A549 (cell line): Measurements from ENCODE around the gene ANKS1B. TPM values are rescaled to one million over a fixed set of nuclear protein-coding genes. Genes with fewer than 3 reads are reported as not detected.

ENCODE experiments used
- ATAC-seq, 2 experiments: fragments of 200-7000 bp in 1 of 2; fragments of >200 bp in 1 of 2; cut with Nextera tagmentation in 1 of 2; cut with Tn5 transposase in 1 of 2; 3 replicates each; pipeline versions ENCODE4 v1.8.0 to v1.9.1; 2018 to 2020; ENCODE audit warnings: mild to moderate bottlenecking in 1 of 2, moderate library complexity in 1 of 2
- CTCF ChIA-PET: fragments of 300-600 bp; sonication (Branson Sonifier 250); formaldehyde crosslinking; extraction: SDS; loops from one replicate; lab custom pipeline; 2021; ENCODE audit warnings: antibody characterized with exemption, inconsistent platforms; lab: Yijun Ruan, JAX
- POLR2A ChIA-PET: fragments of 350-600 bp; formaldehyde crosslinking; extraction: SDS; loops from one replicate; lab custom pipeline; 2021; ENCODE audit warnings: antibody characterized with exemption, inconsistent platforms; lab: Yijun Ruan, JAX
- DNase-seq, 2 experiments: peaks; one replicate each; pipeline versions ENCODE4 v3.0.0 to v3.0.0-alpha.2; 2011 to 2016; ENCODE audit warnings: low read depth in 1 of 2, low spot score in 1 of 2
- FAIRE-seq: peaks from 2 replicates; lab custom pipeline; 2011; peaks lifted over from hg19 to GRCh38; lab: Jason Lieb, UNC
- H3K27ac ChIP-seq, 2 experiments: fragments of >200 bp; sonication (Bioruptor Twin); formaldehyde crosslinking; 3 replicates each; pipeline ENCODE4 v1.5.1; 2016 to 2017
- H3K4me1 ChIP-seq: fragments of >200 bp; sonication (Bioruptor Twin); formaldehyde crosslinking; 3 replicates; pipeline ENCODE4 v1.6.1; 2016
- H3K4me2 ChIP-seq: fragments of >200 bp; sonication (Bioruptor Twin); formaldehyde crosslinking; 3 replicates; pipeline ENCODE4 v1.6.1; 2016
- H3K4me3 ChIP-seq: fragments of >200 bp; sonication (Bioruptor Twin); formaldehyde crosslinking; 3 replicates; pipeline ENCODE4 v1.5.1; 2016
- H3K9me3 ChIP-seq: fragments of >200 bp; sonication (Bioruptor Twin); formaldehyde crosslinking; 3 replicates; pipeline ENCODE4 v1.6.1; 2016
- ATOH8 ChIP-seq: fragments of 250-450 bp; sonication (Bioruptor Pico); IDR thresholded peaks from 2 replicates; pipeline ENCODE4 v1.5.0; 2020; ENCODE audit warnings: low read depth, mild to moderate bottlenecking, moderate library complexity
- CBX8 ChIP-seq: fragments of 200-600 bp; sonication (generic); IDR thresholded peaks from 2 replicates; pipeline ENCODE4 v1.6.1; 2016
- CHD2 ChIP-seq: fragments of 150-350 bp; IDR thresholded peaks from 2 replicates; pipeline ENCODE4 v1.6.1; 2014; ENCODE audit warnings: low read length; ENCODE audit not compliant: partially characterized antibody
- CHD4 ChIP-seq: fragments of 200-600 bp; sonication (generic); IDR thresholded peaks from 2 replicates; pipeline ENCODE4 v1.6.1; 2016; ENCODE audit warnings: antibody characterized with exemption, mild to moderate bottlenecking, borderline replicate concordance
- E2F6 ChIP-seq: IDR thresholded peaks from 2 replicates; pipeline ENCODE4 v1.6.1; 2012; ENCODE audit warnings: low read depth, borderline replicate concordance
- EHMT2 ChIP-seq: fragments of 200-600 bp; sonication (generic); IDR thresholded peaks from 2 replicates; pipeline ENCODE4 v1.6.1; 2016; ENCODE audit warnings: antibody characterized with exemption, low read depth, mild to moderate bottlenecking, moderate library complexity
- ELK1 ChIP-seq: fragments of 150-350 bp; IDR thresholded peaks from 2 replicates; pipeline ENCODE4 v1.6.1; 2014; ENCODE audit warnings: low read depth, mild to moderate bottlenecking, low read length
- ESRRA ChIP-seq: fragments of 150-350 bp; IDR thresholded peaks from 2 replicates; pipeline ENCODE4 v1.6.1; 2014; ENCODE audit warnings: mild to moderate bottlenecking, low read length, borderline replicate concordance
- FOSL2 ChIP-seq, 2 experiments: fragments of 450-650 bp in 1 of 2; fragments of >200 bp in 1 of 2; sonication (Bioruptor Twin) in 1 of 2; formaldehyde crosslinking; IDR thresholded peaks; 2 replicates each; pipeline versions ENCODE4 v1.5.0 to v1.6.1; 2016 to 2020; ENCODE audit warnings: mild to moderate bottlenecking in 1 of 2, moderate library complexity in 1 of 2
- FOXS1 ChIP-seq: fragments of 250-450 bp; sonication (Bioruptor Pico); IDR thresholded peaks from 2 replicates; pipeline ENCODE4 v1.5.0; 2020; ENCODE audit warnings: mild to moderate bottlenecking, moderate library complexity
- HOXB5 ChIP-seq: fragments of 250-450 bp; sonication (Bioruptor Pico); IDR thresholded peaks from 2 replicates; pipeline ENCODE4 v1.5.0; 2020; ENCODE audit warnings: mild to moderate bottlenecking, moderate library complexity
- KDM1A ChIP-seq: fragments of 200-600 bp; sonication (generic); IDR thresholded peaks from 2 replicates; pipeline ENCODE4 v1.6.1; 2016; ENCODE audit warnings: low read depth, mild to moderate bottlenecking
- MAX ChIP-seq: IDR thresholded peaks from 2 replicates; pipeline ENCODE4 v1.6.1; 2012
- MYC ChIP-seq: IDR thresholded peaks from 2 replicates; pipeline ENCODE4 v1.6.1; 2012; ENCODE audit warnings: mild to moderate bottlenecking, inconsistent platforms, low read length, improper control_type of control experiment, borderline replicate concordance
- NFE2L2 ChIP-seq: fragments of 150-350 bp; conservative IDR thresholded peaks from 2 replicates; pipeline ENCODE4 v1.6.1; 2014; ENCODE audit warnings: low read length
- NPAS2 ChIP-seq: fragments of 250-450 bp; sonication (Bioruptor Pico); IDR thresholded peaks from 2 replicates; pipeline ENCODE4 v1.8.0; 2022; ENCODE audit warnings: mild to moderate bottlenecking, moderate library complexity, borderline replicate concordance
- RAD21 ChIP-seq, 2 experiments: fragments of >200 bp in 1 of 2; sonication (Bioruptor Twin) in 1 of 2; formaldehyde crosslinking in 1 of 2; IDR thresholded peaks in 1 of 2; conservative IDR thresholded peaks in 1 of 2; 2 replicates in 1 of 2; 3 replicates in 1 of 2; pipeline ENCODE4 v1.6.1; 2012 to 2018; ENCODE audit warnings: inconsistent platforms in 1 of 2
- RARB ChIP-seq: fragments of 250-450 bp; sonication (Bioruptor Pico); IDR thresholded peaks from 2 replicates; pipeline ENCODE4 v1.8.0; 2021; ENCODE audit warnings: mild to moderate bottlenecking, moderate library complexity
- RNF2 ChIP-seq: fragments of 200-600 bp; sonication (generic); IDR thresholded peaks from 2 replicates; pipeline ENCODE4 v1.6.1; 2016; ENCODE audit warnings: low read depth, mild to moderate bottlenecking, antibody characterized with exemption, moderate library complexity, borderline replicate concordance
- USF2 ChIP-seq: fragments of 450-650 bp; IDR thresholded peaks from 2 replicates; pipeline ENCODE4 v1.6.1; 2014; ENCODE audit warnings: antibody characterized with exemption
- ZC3H11A ChIP-seq: fragments of 450-650 bp; IDR thresholded peaks from 2 replicates; pipeline ENCODE4 v1.6.1; 2014; ENCODE audit warnings: antibody characterized with exemption, mild to moderate bottlenecking
- ZNF302 ChIP-seq: fragments of 250-450 bp; sonication (Bioruptor Pico); IDR thresholded peaks from 2 replicates; pipeline ENCODE4 v1.9.0; 2021; ENCODE audit warnings: inconsistent platforms, mild to moderate bottlenecking, moderate library complexity
- ZSCAN20 ChIP-seq: fragments of 250-450 bp; sonication (Bioruptor Pico); IDR thresholded peaks from 2 replicates; pipeline ENCODE4 v1.8.0; 2022; ENCODE audit warnings: mild to moderate bottlenecking, moderate library complexity
- WGBS: methylation state at CpG from one replicate; pipeline ENCODE4 v1.1.6; 2017; ENCODE audit errors: missing lambda C conversion rate; 5-methylcytosine and 5-hydroxymethylcytosine counted together
- polyA plus RNA-seq, 4 experiments: library from polyadenylated mRNA; depleted of rRNA in 3 of 4; stranded (reverse); fragments of >200 nt; fragmentation: RNase III in 1 of 4; extraction: RNeasy Plus Mini Kit Qiagen cat#74134 plus additional on column Dnase treatment in 1 of 4; gene quantifications; 2 replicates in 3 of 4; 3 replicates in 1 of 4; pipeline ENCODE4 v1.2.3, GENCODE V29; 2011 to 2017

Gene ANKS1B
- polyA plus RNA-seq, 2 of the 4 experiments (the other 2 are of a cell fraction): 1.5 to 2.2 TPM

GRCh38 chr12:99898645-99899044 is 86.1 kb downstream of the ANKS1B start:
- no peak overlapping the region for H3K4me3 ChIP-seq
- WGBS: 75% methylated on average over 5 of the region's 5 CpGs
- FAIRE-seq: no peak
- H3K9me3 ChIP-seq: no peaks in the 10 kb centered on the region
- no peak overlapping the region for H3K4me2 ChIP-seq
- no peak for ATAC-seq
- H3K4me1 ChIP-seq: no peaks in the 10 kb centered on the region
- ChIA-PET POLR2A (no interaction called here), CTCF (no interaction called here)
- TF ChIP-seq CBX8: no peak
- TF ChIP-seq MAX: no peak
- TF ChIP-seq KDM1A: no peak
- no peak for TF ChIP-seq MYC
- TF ChIP-seq CHD4: no peak
- no peak for TF ChIP-seq NFE2L2
- TF ChIP-seq HOXB5 (CRISPR knock-in tag): no peak
- TF ChIP-seq FOSL2 (IDR thresholded peaks at IDR 0.05): no peak
- no peak for TF ChIP-seq FOSL2 (CRISPR knock-in tag; IDR thresholded peaks at IDR 0.05)
- no peak for TF ChIP-seq ESRRA
- TF ChIP-seq ELK1: no peak
- no peak for TF ChIP-seq RAD21 (conservative IDR thresholded peaks at IDR 0.05 in 1 of 2, IDR thresholded peaks at IDR 0.05 in 1 of 2)
- TF ChIP-seq ZSCAN20 (CRISPR knock-in tag): no peak
- no peak for TF ChIP-seq NPAS2 (CRISPR knock-in tag)
- no peak for TF ChIP-seq EHMT2
- no peak for TF ChIP-seq RNF2
- no peak for TF ChIP-seq E2F6
- TF ChIP-seq ZNF302 (CRISPR knock-in tag): no peak
- no peak for TF ChIP-seq ATOH8
- TF ChIP-seq RARB (CRISPR knock-in tag): no peak
- TF ChIP-seq FOXS1 (CRISPR knock-in tag): no peak
- H3K27ac ChIP-seq: no peak overlapping the region
- DNase-seq: no peak

GRCh38 chr12:99879439-99879838 is 105.3 kb downstream of the ANKS1B start:
- no peak overlapping the region for H3K4me2 ChIP-seq
- ChIA-PET POLR2A (no interaction called here), CTCF (no interaction called here)
- DNase-seq: no peak
- TF ChIP-seq CHD2: no peak
- no peak for TF ChIP-seq ZC3H11A
- TF ChIP-seq MAX: no peak
- TF ChIP-seq USF2: no peak
- ATAC-seq: no peak
- H3K9me3 ChIP-seq: no peaks in the 10 kb centered on the region
- H3K27ac ChIP-seq: no peak overlapping the region
- H3K4me3 ChIP-seq: no peak overlapping the region
- H3K4me1 ChIP-seq: no peaks in the 10 kb centered on the region
- FAIRE-seq: peak; percentile 65
